DMS79 (cell line): ENCODE measurements around the gene GABRR2.
"Not testable (repeated sequence)": the region's sequence is repeated elsewhere in the genome, so short reads cannot be mapped to it uniquely, and the experiment has no call there.

Experiments
- DNase-seq: peaks from one replicate; lab custom pipeline; 2025; lab: John Stamatoyannopoulos, UW

Gene GABRR2

GRCh38 chr6:89257346-89257745 is 57.8 kb downstream of the GABRR2 start:
- DNase-seq, result no peak

GRCh38 chr6:89255417-89255816 is 59.7 kb downstream of the GABRR2 start:
- no peak for DNase-seq

GRCh38 chr6:89254569-89254968 is 60.5 kb downstream of the GABRR2 start:
- DNase-seq, result no peak

GRCh38 chr6:89252907-89253306 is 62.2 kb downstream of the GABRR2 start:
- DNase-seq, result no peak

- DNase-seq, result no peak
These were observed 63.1 kb downstream of the GABRR2 start for GRCh38 chr6:89251976-89252375.

- no peak for DNase-seq
These were observed 63.9 kb downstream of the GABRR2 start for GRCh38 chr6:89251170-89251569.

- DNase-seq, result no peak
These were observed 64.9 kb downstream of the GABRR2 start for GRCh38 chr6:89250239-89250638.

GRCh38 chr6:89244241-89244985 is 70.7 kb downstream of the GABRR2 start:
- no peak for DNase-seq

- no peak for DNase-seq
These were observed 71.8 kb downstream of the GABRR2 start for GRCh38 chr6:89243331-89243629.

- DNase-seq, result no peak
These were observed 72.3 kb downstream of the GABRR2 start for GRCh38 chr6:89242574-89243330.

GRCh38 chr6:89239338-89239737 is 75.8 kb downstream of the GABRR2 start:
- no peak for DNase-seq

GRCh38 chr6:89237158-89237557 is 77.9 kb downstream of the GABRR2 start:
- DNase-seq, result no peak

GRCh38 chr6:89233605-89234004 is 81.5 kb downstream of the GABRR2 start:
- not testable (repeated sequence) for DNase-seq

- no peak for DNase-seq
These were observed 92.4 kb downstream of the GABRR2 start for GRCh38 chr6:89222712-89223039.

- no peak for DNase-seq
These were observed 93.0 kb downstream of the GABRR2 start for GRCh38 chr6:89221971-89222711.

- DNase-seq, result no peak
These were observed 94.0 kb downstream of the GABRR2 start for GRCh38 chr6:89221129-89221528.

- DNase-seq, result no peak
These were observed 97.7 kb downstream of the GABRR2 start, which contains the start of gene GABRR1 for GRCh38 chr6:89217299-89217910. GABRR1 (minus strand) TSS chr6:89217358; CDS start chr6:89217322, 36 bp downstream.

- DNase-seq, result no peak
These were observed 98.7 kb downstream of the GABRR2 start for GRCh38 chr6:89216411-89216810.

GRCh38 chr6:89215391-89215790 is 99.7 kb downstream of the GABRR2 start:
- no peak for DNase-seq

GRCh38 chr6:89214197-89214596 is 100.9 kb downstream of the GABRR2 start:
- no peak for DNase-seq

- no peak for DNase-seq
These were observed 102.6 kb downstream of the GABRR2 start for GRCh38 chr6:89212472-89212871.

- no peak for DNase-seq
These were observed 105.6 kb downstream of the GABRR2 start for GRCh38 chr6:89209457-89209856.

GRCh38 chr6:89208551-89208950 is 106.5 kb downstream of the GABRR2 start:
- DNase-seq, result no peak
